CD8-positive, alpha-beta memory T cell (primary cell): ENCODE data around the gene ARHGEF28. TPM values are rescaled to one million over a fixed set of nuclear protein-coding genes. Genes with fewer than 3 reads are reported as not detected.

Experiments used
- CTCF ChIA-PET: fragments of 350-600 bp; sonication (Branson Sonifier 250); formaldehyde crosslinking; loops from one replicate; lab custom pipeline; 2021; ENCODE audit warnings: antibody characterized with exemption; lab: Charles Lee
- POLR2A ChIA-PET: fragments of 350-600 bp; sonication (Branson Sonifier 250); formaldehyde crosslinking; loops from one replicate; lab custom pipeline; 2021; ENCODE audit warnings: antibody characterized with exemption; lab: Charles Lee
- DNase-seq, 5 donors: peaks; one replicate each; pipeline versions ENCODE4 v3.0.0 to v3.0.0-alpha.2; 2020 to 2022; ENCODE audit warnings: mixed read lengths in 1 of 5
- H3K27ac ChIP-seq: one replicate; pipeline ENCODE4 v1.7.0; 2013; ENCODE audit warnings: low read depth, mild to moderate bottlenecking, low read length, moderate library complexity
- H3K27me3 ChIP-seq: 2 replicates; pipeline ENCODE4 v1.7.0; 2013; ENCODE audit warnings: low read length, mild to moderate bottlenecking; ENCODE audit not compliant: insufficient read depth, poor library complexity, severe bottlenecking
- H3K36me3 ChIP-seq: 2 replicates; pipeline ENCODE4 v1.7.0; 2013; ENCODE audit warnings: mild to moderate bottlenecking, low read length, moderate library complexity; ENCODE audit not compliant: insufficient read depth
- H3K4me1 ChIP-seq: 2 replicates; pipeline ENCODE4 v1.7.0; 2013; ENCODE audit warnings: mild to moderate bottlenecking, low read length, moderate library complexity; ENCODE audit not compliant: insufficient read depth
- H3K4me3 ChIP-seq: 2 replicates; pipeline ENCODE4 v1.7.0; 2013; ENCODE audit warnings: mild to moderate bottlenecking, low read length
- H3K9me3 ChIP-seq: 2 replicates; pipeline ENCODE4 v1.7.0; 2013; ENCODE audit warnings: mild to moderate bottlenecking, low read length
- H3K27ac Mint-ChIP-seq, 8 donors: one replicate each; pipeline ENCODE4 v1.8.0; 2020 to 2021; ENCODE audit warnings: mixed read lengths in 8 of 8, mild to moderate bottlenecking in 6 of 8, inconsistent platforms in 3 of 8, moderate library complexity in 3 of 8
- H3K27me3 Mint-ChIP-seq, 2 donors: one replicate each; pipeline ENCODE4 v1.8.0; 2020 to 2021; ENCODE audit warnings: mixed read lengths in 2 of 2, mild to moderate bottlenecking in 1 of 2, moderate library complexity in 1 of 2
- H3K36me3 Mint-ChIP-seq, 3 donors: one replicate each; pipeline ENCODE4 v1.8.0; 2020 to 2021; ENCODE audit warnings: mixed read lengths in 3 of 3, inconsistent platforms in 1 of 3, mild to moderate bottlenecking in 1 of 3
- H3K4me1 Mint-ChIP-seq, 3 donors: one replicate each; pipeline ENCODE4 v1.8.0; 2020 to 2021; ENCODE audit warnings: mixed read lengths in 3 of 3, inconsistent platforms in 1 of 3, mild to moderate bottlenecking in 1 of 3
- H3K4me3 Mint-ChIP-seq, 7 donors: one replicate each; pipeline ENCODE4 v1.8.0; 2020 to 2021; ENCODE audit warnings: mixed read lengths in 7 of 7, mild to moderate bottlenecking in 6 of 7, moderate library complexity in 4 of 7, inconsistent platforms in 2 of 7
- H3K9me3 Mint-ChIP-seq, 5 donors: one replicate each; pipeline ENCODE4 v1.8.0; 2020 to 2022; ENCODE audit warnings: mixed read lengths in 5 of 5, mild to moderate bottlenecking in 3 of 5, moderate library complexity in 2 of 5, inconsistent platforms in 1 of 5
- polyA plus RNA-seq: library from polyadenylated mRNA; unstranded; fragments of 300-500 nt; fragmentation: Illumina TruSeq; gene quantifications from one replicate; pipeline ENCODE4 v1.2.3, GENCODE V29; 2021
- total RNA-seq, 2 experiments: library from RNA; stranded (reverse); gene quantifications; one replicate each; pipeline ENCODE4 v1.2.3, GENCODE V29; 2021

ARHGEF28 gene
- total and polyA plus RNA-seq, 3 experiments from 2014 or later: 0.24 to 0.28 (median 0.27) TPM

- POLR2A ChIA-PET: no interaction called here
- CTCF ChIA-PET: interaction anchor here (1.5 kb wide), 1 partner anchor 14 kb away, joined by 3 read pairs; no protein-coding TSS in a partner anchor
- H3K4me1 Mint-ChIP-seq: no peaks in the 10 kb centered on the region
- Histone ChIP-seq H3K4me3 (no peak overlapping the region), H3K27me3 (no peaks in the 10 kb centered on the region), H3K27ac (no peak overlapping the region), H3K4me1 (no peaks in the 10 kb centered on the region), H3K36me3 (no peaks in the 10 kb centered on the region), H3K9me3 (no peaks in the 10 kb centered on the region)
- H3K27ac Mint-ChIP-seq: no peak overlapping the region
- H3K36me3 Mint-ChIP-seq: no peaks in the 10 kb centered on the region
- no peak overlapping the region for H3K4me3 Mint-ChIP-seq
- H3K9me3 Mint-ChIP-seq: peaks cover 2 to 6% (median 2%) of the 10 kb centered on the region in 5 donors
- H3K27me3 Mint-ChIP-seq: peaks cover 0 to 3% of the 10 kb centered on the region in 2 donors
- no peak for DNase-seq
Measured at GRCh38 chr5:73706963-73707362, 81.0 kb downstream of the ARHGEF28 start.

GRCh38 chr5:73709536-73710129 lies 83.6 kb downstream of the ARHGEF28 start:
- Histone ChIP-seq H3K36me3 (no peaks in the 10 kb centered on the region), H3K4me1 (no peaks in the 10 kb centered on the region), H3K4me3 (no peak overlapping the region), H3K27me3 (no peaks in the 10 kb centered on the region), H3K9me3 (no peaks in the 10 kb centered on the region), H3K27ac (no peak overlapping the region)
- no peak for DNase-seq
- no peak overlapping the region for H3K27ac Mint-ChIP-seq
- peaks cover 0 to 4% of the 10 kb centered on the region in 2 donors for H3K27me3 Mint-ChIP-seq
- H3K4me1 Mint-ChIP-seq: no peaks in the 10 kb centered on the region
- CTCF ChIA-PET: no interaction called here
- POLR2A ChIA-PET: no interaction called here
- H3K4me3 Mint-ChIP-seq: no peak overlapping the region
- H3K9me3 Mint-ChIP-seq: peaks cover 2 to 6% (median 2%) of the 10 kb centered on the region in 5 donors
- H3K36me3 Mint-ChIP-seq: no peaks in the 10 kb centered on the region

GRCh38 chr5:73716284-73716808 lies 90.3 kb downstream of the ARHGEF28 start:
- Mint-ChIP-seq H3K36me3 (no peaks in the 10 kb centered on the region), H3K4me3 (no peak overlapping the region), H3K4me1 (no peaks in the 10 kb centered on the region), H3K27me3 (peaks cover 4 to 12% of the 10 kb centered on the region in 2 donors), H3K27ac (peak overlapping the region in 1 of 8 donors; percentile 68), H3K9me3 (peaks cover 0 to 2% (median 0%) of the 10 kb centered on the region in 5 donors)
- no peaks in the 10 kb centered on the region for H3K36me3 ChIP-seq
- ChIA-PET CTCF (interaction anchor here (1.3 kb wide), 1 partner anchor 125 kb away, joined by 3 read pairs; no protein-coding TSS in a partner anchor), POLR2A (no interaction called here)
- H3K9me3 ChIP-seq: no peaks in the 10 kb centered on the region
- H3K27me3 ChIP-seq: no peaks in the 10 kb centered on the region
- DNase-seq: no peak
- no peak overlapping the region for H3K27ac ChIP-seq
- no peak overlapping the region for H3K4me3 ChIP-seq
- H3K4me1 ChIP-seq: no peaks in the 10 kb centered on the region

GRCh38 chr5:73718762-73719161 lies 92.8 kb downstream of the ARHGEF28 start:
- Mint-ChIP-seq H3K27ac (no peak overlapping the region), H3K4me1 (no peaks in the 10 kb centered on the region), H3K27me3 (peaks cover 3 to 12% of the 10 kb centered on the region in 2 donors), H3K4me3 (no peak overlapping the region), H3K36me3 (no peaks in the 10 kb centered on the region), H3K9me3 (no peaks in the 10 kb centered on the region)
- CTCF ChIA-PET: no interaction called here
- no peaks in the 10 kb centered on the region for H3K9me3 ChIP-seq
- no peak overlapping the region for H3K4me3 ChIP-seq
- no peaks in the 10 kb centered on the region for H3K4me1 ChIP-seq
- POLR2A ChIA-PET: no interaction called here
- DNase-seq: no peak
- H3K36me3 ChIP-seq: no peaks in the 10 kb centered on the region
- no peak overlapping the region for H3K27ac ChIP-seq
- H3K27me3 ChIP-seq: no peaks in the 10 kb centered on the region

- Mint-ChIP-seq H3K9me3 (no peaks in the 10 kb centered on the region), H3K27ac (no peak overlapping the region), H3K27me3 (peaks cover 3 to 12% of the 10 kb centered on the region in 2 donors), H3K4me1 (no peaks in the 10 kb centered on the region), H3K36me3 (no peaks in the 10 kb centered on the region), H3K4me3 (no peak overlapping the region)
- Histone ChIP-seq H3K36me3 (no peaks in the 10 kb centered on the region), H3K9me3 (no peaks in the 10 kb centered on the region), H3K4me1 (no peaks in the 10 kb centered on the region), H3K27ac (no peak overlapping the region), H3K4me3 (no peak overlapping the region), H3K27me3 (no peaks in the 10 kb centered on the region)
- ChIA-PET POLR2A (no interaction called here), CTCF (no interaction called here)
- no peak for DNase-seq
Measured at GRCh38 chr5:73719632-73720031, 93.6 kb downstream of the ARHGEF28 start.

- H3K4me3 ChIP-seq: no peak overlapping the region
- peaks cover 1 to 3% of the 10 kb centered on the region in 2 donors for H3K27me3 Mint-ChIP-seq
- POLR2A ChIA-PET: no interaction called here
- no peaks in the 10 kb centered on the region for H3K9me3 Mint-ChIP-seq
- no peak overlapping the region for H3K27ac ChIP-seq
- H3K9me3 ChIP-seq: no peaks in the 10 kb centered on the region
- CTCF ChIA-PET: no interaction called here
- no peaks in the 10 kb centered on the region for H3K36me3 Mint-ChIP-seq
- H3K27me3 ChIP-seq: no peaks in the 10 kb centered on the region
- DNase-seq: no peak
- no peaks in the 10 kb centered on the region for H3K4me1 Mint-ChIP-seq
- no peak overlapping the region for H3K4me3 Mint-ChIP-seq
- no peaks in the 10 kb centered on the region for H3K4me1 ChIP-seq
- no peak overlapping the region for H3K27ac Mint-ChIP-seq
- no peaks in the 10 kb centered on the region for H3K36me3 ChIP-seq
Measured at GRCh38 chr5:73722231-73722630, 96.2 kb downstream of the ARHGEF28 start.

GRCh38 chr5:73726071-73726470 lies 100.1 kb downstream of the ARHGEF28 start:
- H3K9me3 Mint-ChIP-seq: no peaks in the 10 kb centered on the region
- no peak overlapping the region for H3K27ac Mint-ChIP-seq
- H3K4me1 ChIP-seq: no peaks in the 10 kb centered on the region
- no peaks in the 10 kb centered on the region for H3K36me3 ChIP-seq
- POLR2A ChIA-PET: no interaction called here
- no peaks in the 10 kb centered on the region for H3K36me3 Mint-ChIP-seq
- peaks cover 0 to under 1% of the 10 kb centered on the region in 2 donors for H3K27me3 Mint-ChIP-seq
- H3K27me3 ChIP-seq: no peaks in the 10 kb centered on the region
- no peaks in the 10 kb centered on the region for H3K9me3 ChIP-seq
- CTCF ChIA-PET: no interaction called here
- H3K27ac ChIP-seq: no peak overlapping the region
- no peak overlapping the region for H3K4me3 Mint-ChIP-seq
- H3K4me1 Mint-ChIP-seq: no peaks in the 10 kb centered on the region
- no peak for DNase-seq
- no peak overlapping the region for H3K4me3 ChIP-seq

GRCh38 chr5:73726606-73727231 lies 100.7 kb downstream of the ARHGEF28 start:
- Mint-ChIP-seq H3K4me1 (no peaks in the 10 kb centered on the region), H3K9me3 (no peaks in the 10 kb centered on the region), H3K27me3 (no peaks in the 10 kb centered on the region), H3K4me3 (no peak overlapping the region), H3K36me3 (no peaks in the 10 kb centered on the region), H3K27ac (no peak overlapping the region)
- H3K4me3 ChIP-seq: no peak overlapping the region
- no peaks in the 10 kb centered on the region for H3K27me3 ChIP-seq
- no peak overlapping the region for H3K27ac ChIP-seq
- no peak for DNase-seq
- ChIA-PET CTCF (no interaction called here), POLR2A (no interaction called here)
- H3K9me3 ChIP-seq: no peaks in the 10 kb centered on the region
- H3K4me1 ChIP-seq: no peaks in the 10 kb centered on the region
- H3K36me3 ChIP-seq: no peaks in the 10 kb centered on the region
